Caco-2 (cell line): ENCODE data around the gene SSTR5. TPM values are rescaled to one million over a fixed set of nuclear protein-coding genes. Genes with fewer than 3 reads are reported as not detected.
A peak's percentile ranks its signal among the peaks of the same experiment; 100 is the strongest.

Source experiments
- BruUV-seq: library from RNA; stranded (reverse); fragments of 400-500 nt; replicated peaks from 2 replicates; lab custom pipeline; 2021; lab: Mats Ljungman, UMichigan
- CTCF ChIA-PET: fragments of 300-600 bp; sonication (Branson Sonifier 250); formaldehyde crosslinking; loops from one replicate; lab custom pipeline; 2022; ENCODE audit warnings: antibody characterized with exemption; lab: Charles Lee
- POLR2A ChIA-PET: fragments of 300-600 bp; sonication (Branson Sonifier 250); formaldehyde crosslinking; loops from one replicate; lab custom pipeline; 2022; ENCODE audit warnings: antibody characterized with exemption; lab: Charles Lee
- DNase-seq, 2 experiments: peaks; one replicate each; pipeline versions ENCODE4 v3.0.0 to v3.0.0-alpha.2; 2020 to 2022
- H3K27me3 ChIP-seq: replicated peaks from 2 replicates; pipeline ENCODE4 v1.6.0; 2011; ENCODE audit warnings: low read length; ENCODE audit not compliant: control insufficient read depth, insufficient read depth
- H3K36me3 ChIP-seq: 2 replicates; pipeline ENCODE4 v1.5.1; 2011; ENCODE audit warnings: low read length; ENCODE audit not compliant: control insufficient read depth, insufficient read depth
- H3K4me1 ChIP-seq: fragments of 250-450 bp; sonication (Bioruptor Pico); 2 replicates; pipeline ENCODE4 v1.5.1; 2020; ENCODE audit warnings: mild to moderate bottlenecking
- H3K4me3 ChIP-seq: 2 replicates; pipeline ENCODE4 v1.5.1; 2011; ENCODE audit warnings: low read depth, mild to moderate bottlenecking, control low read depth, low read length
- H3K9me3 ChIP-seq: fragments of 250-450 bp; sonication (Bioruptor Pico); 2 replicates; pipeline ENCODE4 v1.5.1; 2020; ENCODE audit warnings: mild to moderate bottlenecking, moderate library complexity
- H3K27ac Mint-ChIP-seq: one replicate; pipeline ENCODE4 v1.8.0; 2022; ENCODE audit warnings: mixed read lengths; ENCODE audit not compliant: unreplicated experiment
- H3K27me3 Mint-ChIP-seq: one replicate; pipeline ENCODE4 v1.8.0; 2022; ENCODE audit warnings: mixed read lengths; ENCODE audit not compliant: insufficient read depth, unreplicated experiment
- H3K36me3 Mint-ChIP-seq: one replicate; pipeline ENCODE4 v1.8.0; 2022; ENCODE audit warnings: mild to moderate bottlenecking, mixed read lengths; ENCODE audit not compliant: insufficient read depth, unreplicated experiment
- H3K4me1 Mint-ChIP-seq: one replicate; pipeline ENCODE4 v1.8.0; 2022; ENCODE audit warnings: low read depth, mixed read lengths; ENCODE audit not compliant: unreplicated experiment
- H3K4me3 Mint-ChIP-seq: one replicate; pipeline ENCODE4 v1.8.0; 2022; ENCODE audit warnings: mild to moderate bottlenecking, moderate library complexity, mixed read lengths; ENCODE audit not compliant: unreplicated experiment
- H3K9me3 Mint-ChIP-seq: one replicate; pipeline ENCODE4 v1.8.0; 2022; ENCODE audit warnings: mixed read lengths; ENCODE audit not compliant: unreplicated experiment
- CTCF ChIP-seq, 2 experiments: fragments of 200-600 bp in 1 of 2; IDR thresholded peaks; 1 replicate in 1 of 2; 2 replicates in 1 of 2; pipeline versions ENCODE4 v1.5.1 to v1.8.0; 2011 to 2022; ENCODE audit warnings: antibody characterized with exemption in 1 of 2, control low read depth in 1 of 2, inconsistent platforms in 1 of 2, low read depth in 1 of 2, low read length in 1 of 2, mild to moderate bottlenecking in 1 of 2, moderate library complexity in 1 of 2; ENCODE audit not compliant: insufficient read depth in 1 of 2, severe bottlenecking in 1 of 2, unreplicated experiment in 1 of 2
- intact Hi-C: fragments of 100-400 bp; cut with micrococcal nuclease; formaldehyde crosslinking; loops from one replicate; pipeline ENCODE4 v1.10.0; 2022; ENCODE audit not compliant: unreplicated experiment
- total RNA-seq: library from RNA; stranded (reverse); gene quantifications from 2 replicates; pipeline ENCODE4 v1.2.3, GENCODE V29; 2022

Gene SSTR5
- total RNA-seq, 1 experiment from 2014 or later = 0.23 TPM

- H3K9me3 Mint-ChIP-seq = no peaks in the 10 kb centered on the region
- CTCF ChIA-PET = interaction anchor here (0.6 to 1.2 kb wide), 4 partner anchors 31 to 135 kb away, joined by 3 to 6 read pairs (median 4); no protein-coding TSS in a partner anchor
- no peaks in the 10 kb centered on the region for H3K36me3 ChIP-seq
- peak; percentile 58 to 73 for TF ChIP-seq CTCF (IDR thresholded peaks at IDR 0.05; ENCODE audit: insufficient read depth in 1 of 2, low read depth in 1 of 2, low read length in 1 of 2, severe bottlenecking in 1 of 2, unreplicated experiment in 1 of 2)
- H3K27me3 Mint-ChIP-seq = peaks cover 3% of the 10 kb centered on the region
- H3K4me1 Mint-ChIP-seq = no peaks in the 10 kb centered on the region
- H3K27ac Mint-ChIP-seq = no peak overlapping the region
- BruUV-seq = no TSS peak
- intact Hi-C loops = loop anchor here (1.0 kb wide), 1 partner anchor 46 kb away; no protein-coding TSS in a partner anchor
- H3K4me1 ChIP-seq = peaks cover 13% of the 10 kb centered on the region
- POLR2A ChIA-PET = interaction anchor here (0.7 kb wide), 1 partner anchor 45 kb away, joined by 3 read pairs; no protein-coding TSS in a partner anchor
- H3K4me3 ChIP-seq = peak overlapping the region; percentile 48
- no peaks in the 10 kb centered on the region for H3K27me3 ChIP-seq
- no peaks in the 10 kb centered on the region for H3K36me3 Mint-ChIP-seq
- H3K4me3 Mint-ChIP-seq = no peak overlapping the region
- no peaks in the 10 kb centered on the region for H3K9me3 ChIP-seq
- DNase-seq = peak; percentile 53 to 87
Measured at GRCh38 chr16:1102921-1103635, 30.5 kb downstream of the SSTR5 start.

- CTCF ChIA-PET = interaction anchor here (0.9 to 1.2 kb wide), 2 partner anchors 39 to 135 kb away, joined by 3 to 6 read pairs; no protein-coding TSS in a partner anchor
- H3K4me3 Mint-ChIP-seq = no peak overlapping the region
- no peak for TF ChIP-seq CTCF (IDR thresholded peaks at IDR 0.05; ENCODE audit: insufficient read depth in 1 of 2, low read depth in 1 of 2, low read length in 1 of 2, severe bottlenecking in 1 of 2, unreplicated experiment in 1 of 2)
Measured at GRCh38 chr16:1103636-1103980, 31.1 kb downstream of the SSTR5 start.

GRCh38 chr16:1105888-1106620 lies 33.5 kb downstream of the SSTR5 start:
- no peaks in the 10 kb centered on the region for H3K9me3 Mint-ChIP-seq
- H3K4me3 ChIP-seq = no peak overlapping the region
- peak; percentile 56 to 76 for DNase-seq
- H3K27me3 Mint-ChIP-seq = peaks cover 6% of the 10 kb centered on the region
- H3K27me3 ChIP-seq = no peaks in the 10 kb centered on the region; the same call in 1 of the 2 replicates
- intact Hi-C loops = no loop called here
- peaks cover 7% of the 10 kb centered on the region for H3K4me1 ChIP-seq
- H3K36me3 Mint-ChIP-seq = no peaks in the 10 kb centered on the region
- ChIA-PET POLR2A (interaction anchor here (0.6 kb wide), 1 partner anchor 722 kb away, joined by 4 read pairs; no protein-coding TSS in a partner anchor), CTCF (interaction anchor here (0.5 to 0.6 kb wide), 2 partner anchors 88 to 106 kb away, joined by 3 read pairs; no protein-coding TSS in a partner anchor)
- H3K4me1 Mint-ChIP-seq = no peaks in the 10 kb centered on the region
- TF ChIP-seq CTCF (IDR thresholded peaks at IDR 0.05; ENCODE audit: insufficient read depth in 1 of 2, low read depth in 1 of 2, low read length in 1 of 2, severe bottlenecking in 1 of 2, unreplicated experiment in 1 of 2) = peak; percentile 72 to 92
- no peaks in the 10 kb centered on the region for H3K9me3 ChIP-seq
- H3K36me3 ChIP-seq = no peaks in the 10 kb centered on the region
- no peak overlapping the region for H3K4me3 Mint-ChIP-seq
- BruUV-seq = no TSS peak
- H3K27ac Mint-ChIP-seq = no peak overlapping the region

More at GRCh38 chr16:1103636-1103980, 31.1 kb downstream of the SSTR5 start:
- Histone ChIP-seq H3K4me1 (peaks cover 13% of the 10 kb centered on the region), H3K4me3 (peak overlapping the region; percentile 48), H3K27me3 (no peaks in the 10 kb centered on the region; the same call in 1 of the 2 replicates), H3K36me3 (no peaks in the 10 kb centered on the region), H3K9me3 (no peaks in the 10 kb centered on the region)
- POLR2A ChIA-PET = no interaction called here
- no peaks in the 10 kb centered on the region for H3K4me1 Mint-ChIP-seq
- peaks cover 3% of the 10 kb centered on the region for H3K27me3 Mint-ChIP-seq
- no TSS peak for BruUV-seq
- DNase-seq = no peak
- H3K27ac Mint-ChIP-seq = no peak overlapping the region
- H3K9me3 Mint-ChIP-seq = no peaks in the 10 kb centered on the region
- H3K36me3 Mint-ChIP-seq = no peaks in the 10 kb centered on the region
- intact Hi-C loops = loop anchor here (1.0 kb wide), 1 partner anchor 46 kb away; no protein-coding TSS in a partner anchor
